RCC 7860 (cell line): ENCODE data around the gene LIX1L.

ENCODE experiments used
- DNase-seq: peaks from one replicate; pipeline ENCODE4 v3.0.0-alpha.2; 2015; ENCODE audit warnings: low spot score
- FAIRE-seq: peaks from 2 replicates; lab custom pipeline; 2012; peaks lifted over from hg19 to GRCh38; lab: Jason Lieb, UNC

LIX1L gene

DNA sequence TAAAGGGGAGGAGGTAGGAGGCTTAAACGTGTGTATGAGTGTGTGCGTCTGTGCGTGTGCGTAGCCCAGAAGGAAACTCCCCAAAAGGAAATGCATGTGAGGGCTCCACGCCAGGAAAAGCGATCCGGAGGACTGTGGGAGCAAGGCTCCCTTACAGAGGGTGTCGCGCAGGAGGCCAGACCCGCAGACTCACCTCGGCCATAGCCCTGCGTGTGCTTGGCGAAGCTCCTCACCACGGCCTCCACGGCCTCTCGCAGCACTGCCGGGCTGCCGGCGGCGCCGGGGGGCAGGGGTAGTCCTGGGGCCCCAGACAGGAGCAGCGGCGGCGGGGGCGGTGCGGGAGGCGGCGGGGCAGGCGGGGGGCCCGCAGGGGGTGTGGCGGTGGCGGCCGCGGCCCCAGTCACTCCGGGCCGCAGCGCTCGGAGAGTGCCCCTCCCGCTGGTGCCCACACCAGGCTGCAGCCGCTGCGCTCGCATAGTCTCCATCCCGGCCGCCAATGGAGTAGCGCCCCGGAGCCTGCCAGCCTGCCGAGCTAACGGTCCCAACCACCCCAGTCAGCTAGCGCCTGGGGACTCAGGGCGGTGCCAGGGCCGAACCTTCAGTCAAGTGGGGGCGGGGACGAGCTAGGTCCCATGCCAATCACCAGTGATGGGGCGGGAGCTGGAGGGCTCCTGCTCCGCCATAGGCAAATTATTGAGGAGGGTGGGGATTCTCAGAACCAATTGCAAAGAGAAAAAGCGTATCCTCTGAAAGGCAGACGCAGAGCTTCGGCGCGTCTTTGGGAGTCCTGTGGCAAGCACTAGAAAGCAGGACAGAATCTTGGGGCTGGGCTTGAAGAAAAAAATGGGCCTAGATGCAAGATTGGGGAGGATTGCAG lies at the start of gene LIX1L:
LIX1L (minus strand) TSS at position 575 of the 877 bp plus-strand sequence; CDS start at position 485, 90 bp downstream.
- DNase-seq, result peak; percentile 91
- FAIRE-seq, result peak; percentile 84

DNA sequence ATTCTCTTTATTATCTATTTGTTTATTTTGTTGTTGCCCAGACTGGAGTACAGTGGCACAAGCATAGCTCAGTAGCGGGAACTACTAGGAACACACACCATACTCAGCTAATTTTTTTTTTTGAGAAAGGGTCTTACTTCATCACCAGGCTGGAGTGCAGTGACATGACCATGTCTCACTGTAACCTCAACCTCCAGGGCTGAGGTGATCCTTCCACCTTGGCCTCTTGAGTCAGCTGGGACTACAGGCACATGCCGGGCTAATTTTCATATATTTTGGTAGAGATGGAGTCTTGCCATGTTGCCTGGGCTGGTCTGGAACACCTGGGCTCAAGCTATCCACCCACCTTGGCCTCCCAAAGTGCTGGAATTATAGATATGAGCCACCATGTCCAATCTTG lies 43.9 kb upstream of the LIX1L start:
- no peak for DNase-seq
- no peak for FAIRE-seq

DNA sequence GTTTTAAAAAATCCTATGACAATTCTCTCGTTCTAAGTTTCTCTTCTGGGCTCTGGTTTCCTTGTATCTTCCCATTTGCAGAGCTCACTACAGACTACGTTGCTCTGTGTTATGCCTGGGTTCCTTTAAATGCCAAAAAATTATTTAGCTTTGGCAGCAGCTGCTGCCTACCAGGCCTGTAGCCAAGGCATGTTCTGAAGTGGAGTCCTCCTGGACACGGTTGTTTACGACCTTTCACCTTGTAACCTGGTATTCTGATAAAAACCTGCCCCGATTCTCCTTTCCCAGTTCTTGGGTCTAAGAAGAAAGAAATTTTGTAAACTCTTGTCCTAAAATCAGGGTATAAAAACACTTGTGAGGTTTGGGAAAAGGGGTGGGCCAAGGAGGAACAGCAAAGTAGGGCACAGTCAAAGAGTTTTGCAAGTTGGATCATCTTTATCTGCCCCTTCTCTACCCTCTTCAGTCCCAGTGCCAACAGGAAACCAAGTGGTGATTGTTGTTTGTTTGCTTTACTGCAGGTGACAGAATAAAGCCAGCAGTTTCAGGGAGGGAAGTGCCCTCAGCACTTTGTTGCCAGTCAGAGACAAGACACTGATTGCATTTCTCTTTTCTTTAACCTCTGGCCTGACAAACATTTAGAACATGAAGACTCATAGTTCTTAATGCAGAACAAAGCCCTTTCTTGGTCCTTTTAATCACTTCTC lies 41.7 kb upstream of the LIX1L start:
- FAIRE-seq (no peak), DNase-seq (no peak)

DNA sequence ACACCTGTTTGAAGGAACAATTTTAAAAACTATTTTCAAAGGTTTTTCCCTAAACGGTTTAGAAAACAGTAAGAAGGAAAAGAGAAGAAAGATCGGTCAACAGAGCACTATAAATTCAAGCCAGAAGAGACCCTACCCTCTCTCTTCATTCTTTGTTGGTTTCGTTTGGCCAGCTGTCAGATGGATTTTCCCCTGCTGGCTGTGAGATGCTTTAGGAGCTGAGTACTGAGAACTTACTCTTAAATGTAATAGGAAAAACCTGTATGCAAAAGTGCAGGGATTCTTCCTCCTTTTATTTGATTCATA lies 39.9 kb upstream of the LIX1L start:
- no peak for DNase-seq
- FAIRE-seq, result no peak

DNA sequence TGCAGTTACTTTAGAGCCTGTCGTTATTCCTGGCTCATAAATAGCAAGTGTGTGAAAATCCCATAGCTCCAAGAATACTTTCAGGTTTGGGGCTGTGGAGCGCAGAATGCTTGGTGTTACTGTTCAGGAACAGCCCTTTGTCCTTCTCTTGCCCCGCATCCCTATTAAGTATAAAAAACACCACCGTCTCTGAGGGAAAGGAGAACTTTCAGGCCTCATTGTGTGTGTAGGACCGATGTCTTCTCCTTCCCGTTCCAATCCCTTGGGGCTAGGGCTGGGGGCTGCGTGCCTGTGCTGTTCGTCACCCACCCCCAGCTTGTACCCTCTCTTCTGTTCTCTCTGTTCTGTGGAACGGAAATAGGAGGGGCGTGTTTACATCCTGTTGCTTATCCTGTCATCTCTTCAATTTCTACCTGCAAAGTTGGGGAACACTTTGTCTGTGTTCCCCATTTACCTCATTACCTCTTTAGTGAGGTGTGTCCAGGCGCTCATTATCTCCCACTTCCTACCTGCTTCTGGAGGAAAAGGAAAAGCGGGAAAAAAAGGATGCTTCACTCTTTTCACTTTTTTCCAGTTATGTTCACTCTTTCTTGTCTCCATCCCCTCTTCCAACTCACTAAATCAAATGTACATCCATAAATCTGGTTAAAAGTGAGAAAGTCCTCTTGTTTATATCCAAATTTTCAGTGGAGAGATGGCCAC lies 39.4 kb upstream of the LIX1L start:
- no peak for DNase-seq

DNA sequence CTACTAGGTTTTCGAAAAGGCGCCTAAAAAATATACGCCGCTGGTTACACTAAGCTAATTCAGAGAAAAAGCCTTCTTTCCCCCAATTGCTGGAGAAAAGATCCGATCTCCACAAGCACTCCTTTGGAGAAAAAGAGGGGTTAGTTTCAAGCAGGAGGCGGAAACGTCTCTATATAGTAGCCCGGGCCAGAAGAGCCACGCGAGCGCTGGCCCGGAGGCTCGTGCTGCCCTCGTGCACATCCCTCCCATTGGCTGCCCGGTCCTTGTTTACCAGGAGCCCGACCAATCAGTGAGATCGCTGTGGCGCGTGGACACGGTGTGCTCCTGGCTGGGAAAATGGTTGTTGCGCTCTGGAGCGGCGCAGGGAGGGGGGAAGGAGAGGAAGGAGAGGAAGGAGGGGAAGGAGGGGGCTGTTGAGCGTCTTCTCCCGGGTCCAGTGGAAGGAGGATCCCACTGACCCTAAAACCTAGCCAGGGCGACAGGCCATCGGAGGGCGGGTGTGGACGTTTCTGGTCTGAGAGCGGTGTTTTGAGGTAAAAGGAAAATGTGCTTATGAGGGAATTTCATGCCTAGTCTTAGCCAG lies 38.7 kb upstream of the LIX1L start, which contains the start of gene TXNIP:
TXNIP (minus strand) TSS at position 147 of the 583 bp plus-strand sequence. CDS start 313 bp downstream, outside the sequence.
- DNase-seq (peak; percentile 86), FAIRE-seq (peak; percentile 70)

More for the DNA sequence above, 39.4 kb upstream of the LIX1L start:
- no peak for FAIRE-seq

DNA sequence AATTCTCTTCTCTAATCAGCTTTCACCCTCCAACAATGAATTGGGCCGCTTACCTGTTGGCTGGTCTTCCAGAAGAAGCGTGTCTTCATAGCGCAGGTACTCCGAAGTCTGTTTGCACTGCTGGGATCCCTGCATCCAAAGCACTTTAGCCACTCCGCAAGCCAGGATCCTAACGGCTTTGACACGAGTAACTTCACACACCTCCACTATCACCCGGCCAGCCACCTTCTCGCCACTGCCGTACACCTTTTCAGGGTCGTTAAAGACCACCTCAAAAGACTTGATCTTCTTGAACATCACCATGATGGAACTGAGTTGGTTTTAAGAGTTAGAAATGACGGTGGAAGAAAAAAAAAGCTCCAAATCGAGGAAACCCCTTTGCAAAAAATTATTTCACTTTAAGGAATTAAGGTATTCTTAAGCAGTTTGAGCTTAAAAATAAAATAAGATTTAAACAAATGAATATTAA lies 38.2 kb upstream of the LIX1L start:
- no peak for FAIRE-seq
- DNase-seq, result no peak

DNA sequence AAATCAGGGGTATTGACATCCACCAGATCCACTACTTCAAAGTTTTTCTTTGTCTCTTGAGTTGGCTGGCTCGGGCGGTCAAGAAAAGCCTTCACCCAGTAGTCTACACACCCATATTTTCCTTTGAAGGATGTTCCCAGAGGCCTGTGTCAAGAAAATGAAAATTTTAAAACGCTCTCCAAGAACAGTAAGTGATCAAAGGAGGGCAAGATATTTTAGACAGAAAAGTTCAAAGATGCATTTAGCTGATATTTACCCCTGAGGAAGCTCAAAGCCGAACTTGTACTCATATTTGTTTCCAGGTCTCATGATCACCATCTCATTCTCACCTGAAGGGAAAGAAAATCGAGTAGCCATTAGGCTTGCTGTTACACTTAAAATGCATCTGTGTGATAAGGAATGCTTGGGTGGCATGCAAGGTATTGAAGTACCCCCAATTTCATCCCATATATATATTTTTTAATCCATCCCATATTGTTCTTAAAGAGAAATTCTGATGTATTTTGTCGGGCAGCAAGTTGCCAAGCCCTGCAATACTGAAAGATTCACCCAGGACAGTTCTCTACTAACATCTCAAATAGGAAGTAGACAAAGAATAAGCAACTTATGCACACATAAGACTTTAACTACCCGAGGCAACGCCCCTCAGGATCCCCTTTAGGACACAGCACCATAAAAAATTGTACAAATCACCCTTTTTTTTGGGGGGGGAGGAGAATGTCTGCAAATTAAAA lies 37.5 kb upstream of the LIX1L start:
- no peak for DNase-seq
- FAIRE-seq, result no peak

DNA sequence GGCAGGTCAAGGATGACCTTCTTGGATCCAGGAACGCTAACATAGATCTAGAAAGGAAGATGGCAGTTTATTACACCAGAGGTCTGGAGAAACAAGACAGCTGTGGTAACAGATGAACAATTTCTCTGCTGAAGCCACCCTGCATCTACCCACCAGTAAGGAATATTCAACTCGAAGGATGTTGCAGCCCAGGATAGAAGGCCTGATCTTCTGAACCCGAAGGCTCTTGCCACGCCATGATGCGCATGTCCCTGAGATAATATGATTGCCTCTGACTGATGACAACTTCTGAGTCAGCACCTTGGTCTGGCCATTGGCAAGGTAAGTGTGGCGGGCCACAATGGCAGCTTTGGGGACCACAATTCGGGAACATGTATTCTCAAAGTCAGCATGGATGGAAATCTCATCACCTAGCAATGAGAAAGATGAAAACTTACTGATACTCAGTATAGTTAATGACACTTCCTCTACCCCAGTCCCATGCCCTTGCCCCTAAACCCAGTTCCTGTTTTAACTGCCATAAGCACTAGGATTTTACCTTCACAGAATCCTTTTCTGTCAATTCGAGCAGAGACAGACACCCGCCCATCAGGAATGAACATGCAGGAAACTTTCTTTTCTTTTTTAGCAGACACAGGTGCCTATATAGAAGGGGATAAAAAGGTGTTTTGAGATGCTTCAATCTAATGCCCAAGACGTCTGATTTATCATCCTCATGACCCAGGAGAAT lies 36.7 kb upstream of the LIX1L start:
- no peak for FAIRE-seq

DNA sequence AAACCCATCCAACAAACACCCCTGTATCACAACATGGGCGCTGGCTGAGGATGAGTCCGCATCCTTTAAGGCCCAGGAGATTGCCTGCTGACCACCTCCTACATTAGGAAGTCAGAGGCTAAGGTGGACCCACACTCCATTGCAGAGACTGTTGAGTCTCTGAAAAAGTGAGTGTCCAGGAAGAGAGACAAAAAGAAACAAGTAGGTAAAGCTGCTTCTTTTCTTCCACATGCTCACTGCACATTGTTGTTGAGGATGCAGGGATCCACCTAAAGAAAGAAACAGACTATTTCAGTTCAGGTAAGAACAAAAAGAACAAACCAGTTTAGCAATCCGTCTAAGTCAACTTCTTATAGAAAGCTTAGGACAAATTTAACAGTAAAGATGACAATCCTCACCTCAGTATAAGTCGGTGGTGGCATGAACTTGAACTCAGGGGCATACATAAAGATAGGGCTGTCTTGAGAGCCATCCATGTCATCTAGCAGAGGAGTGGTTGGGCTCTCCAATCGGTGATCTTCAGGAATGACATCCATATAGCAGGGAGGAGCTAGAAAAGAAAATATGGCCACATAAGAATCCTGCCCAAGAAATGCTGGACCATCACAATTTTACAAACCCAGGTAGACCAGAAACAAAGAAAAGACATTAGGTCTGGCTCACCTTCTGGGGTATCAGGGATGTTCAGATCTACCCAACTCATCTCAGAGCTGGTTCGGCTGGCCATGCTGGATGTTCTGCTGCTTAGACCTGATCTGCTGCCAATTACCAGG lies 36.0 kb upstream of the LIX1L start:
- FAIRE-seq (no peak), DNase-seq (no peak)

More for the DNA sequence above, 36.7 kb upstream of the LIX1L start:
- DNase-seq, result no peak

DNA sequence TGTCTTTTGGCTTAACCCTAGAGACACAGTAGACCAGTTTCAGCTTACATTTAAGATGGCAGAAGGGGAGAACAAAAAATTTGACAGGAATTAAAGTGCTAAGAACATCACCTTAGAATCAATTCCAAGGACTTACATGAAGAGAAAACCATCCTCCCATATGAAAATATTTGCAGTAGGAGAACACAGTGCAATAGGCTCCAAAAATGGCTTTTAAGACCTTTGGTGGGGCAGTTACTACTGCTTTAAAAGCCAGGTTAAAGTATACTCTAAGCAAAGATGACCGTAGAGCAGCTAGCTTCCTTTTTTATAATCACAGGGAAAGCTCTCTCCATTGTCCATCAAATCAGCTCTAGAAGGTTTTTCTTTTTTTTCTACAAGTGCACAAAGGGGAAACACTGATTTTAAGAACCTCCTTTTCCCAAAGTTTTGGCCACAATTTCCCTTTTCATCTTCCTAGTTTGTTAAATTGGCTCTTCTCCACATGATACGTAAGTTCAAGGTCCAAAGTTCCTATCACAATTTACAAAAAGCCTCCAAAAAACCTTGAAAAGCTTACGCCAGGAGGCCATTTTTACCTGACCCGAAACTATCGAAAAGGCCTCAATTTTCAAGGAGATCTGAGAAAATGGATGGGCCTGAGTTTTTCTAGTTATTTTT lies 35.3 kb upstream of the LIX1L start:
- DNase-seq (no peak), FAIRE-seq (no peak)

DNA sequence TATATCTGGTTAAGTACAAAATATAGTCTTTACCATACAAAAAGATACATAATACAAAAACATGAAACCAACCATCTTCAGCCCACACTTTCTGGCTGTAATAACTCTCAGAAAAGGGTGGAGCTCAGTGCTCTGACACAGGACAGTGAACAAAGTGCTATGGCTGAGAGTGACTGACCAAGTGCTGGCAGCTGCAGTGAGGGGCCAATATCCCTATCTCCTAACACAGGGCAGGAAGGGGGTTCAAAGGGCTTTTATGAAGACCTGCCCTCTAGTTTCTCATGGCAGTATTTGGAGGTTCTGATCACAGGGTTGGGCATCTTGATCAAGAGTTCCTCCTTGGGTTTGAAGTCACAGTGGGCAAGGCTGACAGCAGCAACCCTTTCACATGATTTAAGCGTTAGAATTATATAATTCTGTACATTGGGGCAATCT lies 34.7 kb upstream of the LIX1L start:
- FAIRE-seq, result no peak
- no peak for DNase-seq

DNA sequence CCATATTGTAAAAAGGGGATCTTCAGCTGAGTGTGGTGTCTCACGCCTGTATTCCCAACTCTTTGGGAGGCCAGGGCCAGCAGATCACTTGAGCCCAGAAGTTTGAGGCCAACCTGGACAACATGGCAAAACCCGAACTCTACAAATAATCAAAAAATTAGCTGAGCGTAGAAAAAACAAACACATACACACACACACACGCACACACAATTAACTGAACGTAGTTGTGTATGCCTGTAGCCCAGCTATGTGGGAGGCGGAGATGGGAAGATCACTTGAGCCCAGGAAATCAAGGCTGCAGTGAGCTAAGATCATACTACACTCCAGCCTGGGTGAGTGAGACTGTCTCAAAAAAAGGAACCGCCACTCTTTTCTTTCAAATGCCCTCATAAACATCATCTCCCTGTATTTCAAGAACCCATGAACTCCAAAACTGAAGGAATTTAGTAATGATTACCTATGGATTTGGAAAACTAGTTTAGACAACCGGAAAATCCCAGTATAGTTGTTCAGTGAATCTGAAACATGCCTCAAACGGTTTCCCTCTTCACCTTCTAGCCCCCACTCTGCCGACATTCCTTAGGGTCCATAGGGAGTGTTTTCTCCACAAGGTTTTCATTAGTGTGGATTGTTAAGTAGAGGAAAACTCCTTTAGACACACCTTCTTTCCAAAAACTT lies 34.1 kb upstream of the LIX1L start:
- DNase-seq, result no peak
- no peak for FAIRE-seq

DNA sequence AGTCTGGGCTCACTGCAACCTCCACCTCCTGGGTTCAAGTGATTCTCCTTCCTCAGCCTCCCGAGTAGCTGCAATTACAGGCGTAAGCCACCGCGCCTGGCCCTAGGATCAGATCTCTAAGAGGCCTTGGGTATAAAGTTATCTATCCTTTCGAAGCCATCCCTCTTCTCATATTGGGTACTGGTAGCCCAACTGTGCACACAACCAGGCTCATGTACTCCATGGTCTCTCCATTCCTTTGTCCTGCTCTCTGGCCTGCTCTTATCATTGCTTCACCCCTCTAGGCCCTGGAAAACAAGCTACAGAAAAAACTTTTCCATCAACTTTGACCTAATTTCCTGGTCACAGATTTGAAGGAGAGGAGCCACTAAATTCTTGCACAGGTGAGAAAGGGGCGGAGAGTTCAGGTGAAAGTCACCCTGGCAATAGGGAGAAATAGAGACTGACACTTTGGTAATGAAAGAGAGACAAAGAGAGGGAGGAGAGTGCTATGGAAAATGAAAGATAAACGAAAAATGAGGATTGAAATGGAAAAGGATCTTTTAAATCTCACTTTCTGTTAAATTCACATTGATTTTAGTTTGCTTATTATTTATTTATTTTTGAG lies 32.5 kb upstream of the LIX1L start:
- FAIRE-seq, result no peak
- no peak for DNase-seq

DNA sequence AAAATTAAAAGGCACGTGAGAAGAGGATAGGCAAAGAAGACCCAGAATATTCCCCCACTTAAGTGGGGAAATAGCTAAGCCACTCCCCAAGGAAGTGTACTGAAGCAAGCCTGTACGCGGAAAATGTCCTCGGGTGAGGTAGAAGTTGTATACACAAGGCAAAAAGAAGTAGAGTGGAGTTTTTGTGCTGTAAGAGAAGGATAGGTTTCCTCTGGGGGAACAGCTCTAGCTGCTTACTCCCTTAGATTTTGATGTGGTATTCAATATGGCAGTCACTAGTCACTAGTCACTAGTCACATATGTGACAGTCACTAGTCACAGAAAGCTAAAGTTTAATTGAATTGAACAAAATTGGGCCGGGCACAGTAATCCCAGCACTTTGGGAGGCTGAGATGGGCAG lies 31.0 kb upstream of the LIX1L start:
- FAIRE-seq, result no peak
- no peak for DNase-seq

DNA sequence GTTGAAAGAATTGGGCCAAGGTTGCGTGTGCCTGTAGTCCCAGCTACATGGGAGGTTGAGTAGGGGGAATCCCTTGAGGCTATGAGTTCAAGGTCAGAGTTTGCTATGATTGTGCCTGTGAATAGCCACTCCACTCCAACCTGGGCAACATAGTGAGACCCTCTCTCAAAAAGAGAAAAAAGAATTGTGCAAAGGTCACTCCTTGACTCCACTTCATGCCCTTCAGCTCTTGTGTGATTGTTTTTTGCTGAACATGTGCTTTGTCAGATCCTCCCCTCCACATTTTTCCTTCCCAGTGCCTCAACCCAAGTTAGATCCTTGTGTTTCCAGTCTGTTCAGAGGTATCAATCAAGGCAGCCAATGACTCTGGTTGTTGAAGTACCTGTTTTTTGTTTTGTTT lies 30.1 kb upstream of the LIX1L start:
- no peak for FAIRE-seq
- DNase-seq, result no peak

DNA sequence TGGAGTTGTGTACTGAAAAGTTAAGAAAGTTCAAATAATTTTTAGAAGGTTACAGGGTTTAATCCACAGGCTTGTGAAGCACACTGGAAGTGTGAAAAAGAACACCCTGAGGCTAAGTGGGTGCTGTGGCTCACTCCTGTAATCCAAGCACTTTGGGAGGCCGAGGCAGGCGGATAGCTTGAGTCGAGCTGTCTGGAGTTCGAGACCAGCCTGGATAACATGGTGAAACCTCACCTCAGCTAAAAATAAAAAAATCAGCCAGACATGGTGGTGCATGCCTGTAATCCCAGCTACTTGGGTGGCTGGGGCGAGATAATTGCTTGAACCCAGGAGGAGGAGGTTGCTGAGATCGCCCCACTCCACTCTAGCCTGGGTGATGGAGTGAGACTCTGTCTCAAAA lies 28.7 kb upstream of the LIX1L start:
- FAIRE-seq, result no peak
- DNase-seq, result no peak
